Measurements from ENCODE around the gene AHCYL1. TPM values are rescaled to one million over a fixed set of nuclear protein-coding genes. Genes with fewer than 3 reads are reported as not detected.

The AHCYL1 gene
- total RNA-seq, 1 experiment from 2014 or later, result 92.0 TPM

- Histone ChIP-seq H3K9me2 (ENCODE audit: insufficient read depth) (no peaks in the 10 kb centered on the region), H3K9ac (ENCODE audit: low read length) (no peak overlapping the region), H3K9me3 (ENCODE audit: control insufficient read depth in 1 of 2, insufficient read depth in 1 of 2, low read depth in 1 of 2, low read length in 2 of 2) (no peaks in the 10 kb centered on the region), H3K4me3 (replicated peaks in 1 of 2; ENCODE audit: low read depth in 1 of 2, low read length in 2 of 2) (no peak overlapping the region), H3K79me2 (ENCODE audit: insufficient read depth, low read length) (no peaks in the 10 kb centered on the region), H3K27ac (ENCODE audit: low read depth, low read length) (no peak overlapping the region), H3K27me3 (ENCODE audit: insufficient read depth, low read length) (no peaks in the 10 kb centered on the region), H3K4me2 (ENCODE audit: low read length) (no peak overlapping the region), H2AFZ (ENCODE audit: low read depth, low read length, poor library complexity, severe bottlenecking) (no peak overlapping the region), H4K20me1 (ENCODE audit: insufficient read depth) (no peaks in the 10 kb centered on the region), H3K36me3 (ENCODE audit: control insufficient read depth in 1 of 2, insufficient read depth in 2 of 2, low read length in 2 of 2) (0 out of 4 replicates have a peak, but pooled peaks cover 0 to 2% of the 10 kb centered on the region in 2 experiments), H3K4me1 (ENCODE audit: control insufficient read depth in 1 of 2, insufficient read depth in 2 of 2, low read length in 2 of 2) (no peaks in the 10 kb centered on the region)
- ChIA-PET POLR2A (no interaction called here), CTCF (no interaction called here), RAD21 (ENCODE audit: low non-redundant PET in 1 of 2, low total read pairs in 2 of 2, uncharacterized antibody in 2 of 2, unreplicated experiment in 2 of 2) (no interaction called here)
- ATAC-seq (no peak), DNase-seq (ENCODE audit: low read depth, low spot score) (no peak)
- intact Hi-C loops (cut with micrococcal nuclease), result no loop called here
- BruUV-seq (replicated peaks), result no TSS peak
- TF ChIP-seq SP1 (IDR thresholded peaks at IDR 0.05; ENCODE audit: low read depth), result no peak
- TF ChIP-seq FOSL1 (IDR thresholded peaks at IDR 0.05; ENCODE audit: low read depth), result no peak
These were observed 80.2 kb downstream of the AHCYL1 start for GRCh38 chr1:110064576-110065337.

- Histone ChIP-seq H3K4me1 (ENCODE audit: control insufficient read depth in 1 of 2, insufficient read depth in 2 of 2, low read length in 2 of 2) (no peaks in the 10 kb centered on the region), H3K27ac (ENCODE audit: low read depth, low read length) (no peak overlapping the region), H3K9me2 (ENCODE audit: insufficient read depth) (no peaks in the 10 kb centered on the region), H3K9me3 (ENCODE audit: control insufficient read depth in 1 of 2, insufficient read depth in 1 of 2, low read depth in 1 of 2, low read length in 2 of 2) (no peaks in the 10 kb centered on the region), H4K20me1 (ENCODE audit: insufficient read depth) (no peaks in the 10 kb centered on the region), H3K4me3 (replicated peaks in 1 of 2; ENCODE audit: low read depth in 1 of 2, low read length in 2 of 2) (no peak overlapping the region), H3K9ac (ENCODE audit: low read length) (no peak overlapping the region), H2AFZ (ENCODE audit: low read depth, low read length, poor library complexity, severe bottlenecking) (no peak overlapping the region), H3K36me3 (ENCODE audit: control insufficient read depth in 1 of 2, insufficient read depth in 2 of 2, low read length in 2 of 2) (no peaks in the 10 kb centered on the region), H3K4me2 (ENCODE audit: low read length) (no peak overlapping the region), H3K79me2 (ENCODE audit: insufficient read depth, low read length) (no peaks in the 10 kb centered on the region), H3K27me3 (ENCODE audit: insufficient read depth, low read length) (no peaks in the 10 kb centered on the region)
- ChIA-PET POLR2A (no interaction called here), CTCF (interaction anchor here (0.8 to 1.8 kb wide), 2 partner anchors 14 to 22 kb away, joined by 4 read pairs; no protein-coding TSS in a partner anchor), RAD21 (ENCODE audit: low non-redundant PET in 1 of 2, low total read pairs in 2 of 2, uncharacterized antibody in 2 of 2, unreplicated experiment in 2 of 2) (no interaction called here)
- TF ChIP-seq ZBTB33 (IDR thresholded peaks at IDR 0.05; ENCODE audit: extremely low read depth, insufficient replicate concordance, low read length) (no peak), SIN3A (IDR thresholded peaks at IDR 0.05; ENCODE audit: low read depth) (no peak)
- ATAC-seq, result no peak
- intact Hi-C loops (cut with micrococcal nuclease), result no loop called here
- DNase-seq (ENCODE audit: low read depth, low spot score), result no peak
- no TSS peak for BruUV-seq (replicated peaks)
These were observed 81.3 kb downstream of the AHCYL1 start for GRCh38 chr1:110065841-110066240.
